ENCODE measurements around the gene SH2D3A. TPM values are rescaled to one million over a fixed set of nuclear protein-coding genes. Genes with fewer than 3 reads are reported as not detected.

Gene SH2D3A
- total and polyA plus RNA-seq, 2 of the 8 experiments (the other 6 are each of a cell fraction or from before 2014, with no cell fraction given) = 14.5 to 22.1 TPM

DNA sequence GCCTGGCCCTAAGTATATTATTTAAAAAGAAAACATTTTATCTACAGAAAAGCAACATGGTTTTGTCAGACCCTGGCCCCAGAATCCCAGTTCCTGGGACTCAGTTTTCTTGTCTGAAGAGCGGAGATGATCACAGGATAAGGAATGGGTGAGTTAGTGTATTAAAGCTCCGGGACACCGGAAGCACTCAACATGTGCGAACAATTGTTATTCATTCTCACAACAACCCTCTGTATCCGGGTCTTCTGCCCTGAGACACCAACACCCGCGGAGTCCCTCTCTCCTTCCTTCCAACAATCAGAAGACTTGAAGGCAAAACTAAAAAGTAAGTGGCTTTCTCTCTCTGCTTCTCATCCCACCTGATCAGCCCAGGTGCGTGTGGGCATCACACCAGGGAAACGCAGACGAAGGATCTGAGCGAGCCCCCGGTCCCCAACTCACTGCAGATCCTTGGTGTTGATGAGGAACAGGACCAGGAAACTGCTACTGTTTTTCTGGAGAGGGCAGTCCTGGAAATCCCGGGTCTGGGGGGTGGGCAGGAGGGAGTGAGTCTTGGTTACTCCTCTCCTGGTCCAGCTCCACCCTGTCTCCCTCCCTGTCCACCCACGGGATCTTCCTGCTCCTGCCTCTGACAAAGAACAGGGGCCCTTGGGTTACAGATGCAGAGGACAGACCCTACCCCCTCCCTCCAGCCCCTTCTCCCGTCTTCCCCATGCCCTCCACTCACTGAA lies 31.9 kb downstream of the SH2D3A start:
- peaks cover 0 to 5% (median 0%) of the 10 kb centered on the region in 4 experiments; a peak in 1 of 8 replicates for H3K36me3 ChIP-seq (ENCODE audit: control insufficient read depth in 2 of 4, insufficient read depth in 4 of 4, low read length in 3 of 4)
- ChIA-PET POLR2A (ENCODE audit: partially characterized antibody) (interaction anchor here (0.7 to 9.7 kb wide), 5 partner anchors 8 to 32 kb away, joined by 3 to 110 read pairs (median 14); partner anchors contain the start of gene SH2D3A), CTCF (ENCODE audit: partially characterized antibody) (interaction anchor here (0.9 to 4.7 kb wide), 10 partner anchors 12 to 219 kb away, joined by 3 to 31 read pairs (median 4); partner anchors contain the start of gene C3)
- no peak for TF ChIP-seq KDM5A (IDR thresholded peaks at IDR 0.05; ENCODE audit: low read length)
- TF ChIP-seq CHD2 (IDR thresholded peaks at IDR 0.05; ENCODE audit: low read length) = no peak
- TF ChIP-seq ASH2L (IDR thresholded peaks at IDR 0.05; ENCODE audit: low read length) = no peak
- no peak for TF ChIP-seq TAF1 (IDR thresholded peaks at IDR 0.05; ENCODE audit: low read depth, low read length)
- TF ChIP-seq YY1 (IDR thresholded peaks at IDR 0.05; ENCODE audit: low read depth, low read length) = no peak
- TF ChIP-seq SUZ12 (IDR thresholded peaks at IDR 0.05; ENCODE audit: low read length) = no peak
- no peak for TF ChIP-seq NRF1 (IDR thresholded peaks at IDR 0.05; ENCODE audit: low read depth, low read length)
- TF ChIP-seq, protein P1, sequence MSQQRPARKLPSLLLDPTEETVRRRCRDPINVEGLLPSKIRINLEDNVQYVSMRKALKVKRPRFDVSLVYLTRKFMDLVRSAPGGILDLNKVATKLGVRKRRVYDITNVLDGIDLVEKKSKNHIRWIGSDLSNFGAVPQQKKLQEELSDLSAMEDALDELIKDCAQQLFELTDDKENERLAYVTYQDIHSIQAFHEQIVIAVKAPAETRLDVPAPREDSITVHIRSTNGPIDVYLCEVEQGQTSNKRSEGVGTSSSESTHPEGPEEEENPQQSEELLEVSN (IDR thresholded peaks at IDR 0.05) = no peak
- TF ChIP-seq BRCA1 (IDR thresholded peaks at IDR 0.05; ENCODE audit: low read depth, low read length) = no peak
- no peak for TF ChIP-seq POU5F1 (IDR thresholded peaks at IDR 0.05; ENCODE audit: low read depth, low read length)
- no peak for TF ChIP-seq KDM4A (IDR thresholded peaks at IDR 0.05; ENCODE audit: low read depth, low read length, severe bottlenecking)

More for the DNA sequence above, 31.9 kb downstream of the SH2D3A start:
- H2BK12ac ChIP-seq (ENCODE audit: low read depth, low read length) = peak overlapping the region; percentile 90; the same call in 1 of the 2 replicates
- H3K27ac ChIP-seq (ENCODE audit: low read depth, low read length) = no peak overlapping the region
- H3K4me3 ChIP-seq (ENCODE audit: extremely low read depth in 1 of 4, insufficient read depth in 2 of 4, low read depth in 3 of 4, low read length in 4 of 4) = peak overlapping the region in 3 of 4 experiments; percentile 3 to 86 (median 50); a peak in 3 of 8 replicates
- H3K9me3 ChIP-seq (ENCODE audit: insufficient read depth in 2 of 2, low read depth in 1 of 2, low read length in 1 of 2) = no peaks in the 10 kb centered on the region
- no peak for FAIRE-seq
- no peaks in the 10 kb centered on the region for H3K79me2 ChIP-seq (ENCODE audit: control insufficient read depth in 1 of 2, insufficient read depth in 2 of 2, low read length in 2 of 2)
- H2AFZ ChIP-seq (ENCODE audit: low read length) = no peak overlapping the region
- peak overlapping the region; percentile 6; the same call in 1 of the 2 replicates for H2BK5ac ChIP-seq (ENCODE audit: low read depth, low read length)
- no peaks in the 10 kb centered on the region; the same call in 1 of the 2 replicates for H3K79me1 ChIP-seq (ENCODE audit: low read depth, low read length)
- H4K8ac ChIP-seq (ENCODE audit: extremely low read depth, insufficient read depth, low read length) = no peak overlapping the region; the same call in 1 of the 2 replicates
- no peak overlapping the region for H4K91ac ChIP-seq (replicated peaks; ENCODE audit: insufficient read length, low read length)
- no peak overlapping the region for H2BK15ac ChIP-seq (ENCODE audit: low read length)
- H3K4me2 ChIP-seq (ENCODE audit: insufficient read depth in 1 of 2, low read depth in 2 of 2, low read length in 2 of 2) = peak overlapping the region; percentile 76 to 87; a peak in 3 of 4 replicates
- H3K4me1 ChIP-seq (replicated peaks in 1 of 4; ENCODE audit: control insufficient read depth in 3 of 4, insufficient read depth in 4 of 4, low read length in 3 of 4) = peaks cover 4 to 23% (median 18%) of the 10 kb centered on the region in 4 experiments
- H3K4ac ChIP-seq (replicated peaks; ENCODE audit: insufficient read length, low read depth, low read length) = peak overlapping the region; percentile 54
- H3K23ac ChIP-seq (ENCODE audit: insufficient read length) = no peak overlapping the region
- H2BK20ac ChIP-seq (ENCODE audit: low read length) = peak overlapping the region; percentile 48; the same call in 1 of the 2 replicates
- no peak overlapping the region for H3K56ac ChIP-seq (replicated peaks; ENCODE audit: insufficient read length, low read depth, low read length)
- peak overlapping the region; percentile 57; the same call in 1 of the 2 replicates for H2AK5ac ChIP-seq (ENCODE audit: low read depth, low read length)
- H3K27me3 ChIP-seq (replicated peaks in 1 of 4; ENCODE audit: control insufficient read depth in 3 of 4, extremely low read depth in 1 of 4, insufficient read depth in 3 of 4, low read length in 3 of 4) = no peaks in the 10 kb centered on the region
- H3K9ac ChIP-seq (replicated peaks in 1 of 4; ENCODE audit: extremely low read depth in 1 of 4, low read depth in 3 of 4, low read length in 3 of 4) = no peak overlapping the region; a peak in 1 of 7 replicates
- no peak overlapping the region; the same call in none of the 2 replicates for H3K18ac ChIP-seq (ENCODE audit: extremely low read depth, low read length)
- H3K23me2 ChIP-seq (ENCODE audit: low read depth, low read length) = peaks cover 13% of the 10 kb centered on the region
- H4K20me1 ChIP-seq (replicated peaks in 1 of 2; ENCODE audit: control insufficient read depth in 1 of 2, insufficient read depth in 2 of 2, low read length in 2 of 2) = peaks cover 0 to 8% of the 10 kb centered on the region in 2 experiments
- no peak for DNase-seq (ENCODE audit: low read depth in 1 of 2, low spot score in 2 of 2)
- no peak overlapping the region for H3K14ac ChIP-seq (ENCODE audit: insufficient read length)
- H4K5ac ChIP-seq (ENCODE audit: insufficient read length, low read depth, low read length) = no peak overlapping the region
- 70% methylated on average over 15 of the region's 15 CpGs; no CpG with 5 or more reads in 1 of the 2 experiments for WGBS, 2 experiments (ENCODE audit: extremely low coverage in 1 of 2, insufficient coverage in 1 of 2, insufficient read length in 1 of 2, insufficient replicate concordance in 2 of 2, low coverage in 1 of 2, low lambda C conversion rate in 2 of 2, missing lambda C conversion rate in 1 of 2)
- no peak overlapping the region for H2BK120ac ChIP-seq (replicated peaks; ENCODE audit: low read depth, low read length)

Data from H1 (cell line).